SK-N-SH treated with all-trans-retinoic acid at 6 μM for 48 hours (cell line): ENCODE measurements around the gene PRR14L.
"Not testable (repeated sequence)": the region's sequence is repeated elsewhere in the genome, so short reads cannot be mapped to it uniquely, and the experiment has no call there.

Source experiments
- ZFP30 ChIP-seq: fragments of 450-650 bp; formaldehyde crosslinking; IDR thresholded peaks from 2 replicates; pipeline ENCODE4 v1.5.0; 2022; ENCODE audit warnings: mild to moderate bottlenecking, moderate library complexity
- ZNF565 ChIP-seq: fragments of 450-650 bp; formaldehyde crosslinking; conservative IDR thresholded peaks from 2 replicates; pipeline ENCODE4 v1.5.0; 2020; ENCODE audit warnings: low read depth, mild to moderate bottlenecking, moderate library complexity

DNA sequence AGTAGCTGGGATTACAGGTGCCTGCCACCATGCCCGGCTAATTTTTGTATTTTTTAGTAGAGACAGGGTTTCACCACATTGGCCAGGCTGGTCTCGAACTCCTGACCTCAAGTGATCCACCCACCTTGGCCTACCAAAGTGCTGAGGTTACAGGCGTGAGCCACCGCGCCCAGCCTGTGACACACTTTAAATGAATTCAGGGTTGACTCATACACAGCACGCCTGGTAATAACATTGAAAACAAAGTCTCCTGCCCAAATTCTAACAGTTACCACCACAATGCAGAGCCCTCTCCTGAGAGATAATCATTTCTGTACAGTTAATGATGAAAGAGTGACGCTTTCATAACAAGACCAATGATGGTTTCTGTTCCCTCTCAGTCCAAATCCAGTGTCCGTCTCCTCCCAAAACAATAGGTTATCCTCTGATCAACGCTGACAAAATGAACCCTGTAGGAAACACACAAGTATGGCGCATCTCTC, 89.0 kb downstream of the PRR14L start:
- TF ChIP-seq ZFP30, ZNF565 (CRISPR knock-in tag): not testable (repeated sequence)
